Spleen (tissue), 11 donors: ENCODE results near the gene FAM3C. TPM values are rescaled to one million over a fixed set of nuclear protein-coding genes. Genes with fewer than 3 reads are reported as not detected.

Experiments
- DNase-seq: peaks from one replicate; pipeline ENCODE4 v3.0.0-alpha.2; 2020
- H3K27ac ChIP-seq, 8 donors: fragments of 200-600 bp; sonication (generic) in 7 of 8; 1 replicate in 4 of 8; 2 replicates in 4 of 8; pipeline versions ENCODE4 v1.5.0 to v1.8.0; 2016 to 2021; ENCODE audit warnings: inconsistent platforms in 4 of 8, mild to moderate bottlenecking in 4 of 8, moderate library complexity in 1 of 8
- H3K27me3 ChIP-seq, 7 donors: fragments of 200-600 bp; sonication (generic) in 6 of 7; replicated peaks in 1 of 7; 1 replicate in 4 of 7; 2 replicates in 3 of 7; pipeline versions ENCODE4 v1.5.0 to v1.8.0; 2016 to 2021; ENCODE audit warnings: inconsistent platforms in 3 of 7, mild to moderate bottlenecking in 1 of 7
- H3K36me3 ChIP-seq, 6 donors: fragments of 200-600 bp; sonication (generic) in 5 of 6; 1 replicate in 4 of 6; 2 replicates in 2 of 6; pipeline versions ENCODE4 v1.5.0 to v1.8.0; 2016 to 2021; ENCODE audit warnings: inconsistent platforms in 2 of 6
- H3K4me1 ChIP-seq, 6 donors: fragments of 200-600 bp; sonication (generic) in 5 of 6; 1 replicate in 3 of 6; 2 replicates in 3 of 6; pipeline versions ENCODE4 v1.5.0 to v1.8.0; 2016 to 2021; ENCODE audit warnings: inconsistent platforms in 3 of 6
- H3K4me3 ChIP-seq, 8 donors: fragments of 200-600 bp; sonication (generic) in 7 of 8; 1 replicate in 4 of 8; 2 replicates in 4 of 8; pipeline versions ENCODE4 v1.5.0 to v1.8.0; 2016 to 2021; ENCODE audit warnings: inconsistent platforms in 4 of 8, mild to moderate bottlenecking in 4 of 8, moderate library complexity in 2 of 8
- H3K9me3 ChIP-seq, 8 donors: fragments of 200-600 bp; sonication (generic) in 7 of 8; 1 replicate in 4 of 8; 2 replicates in 4 of 8; pipeline versions ENCODE4 v1.5.0 to v1.8.0; 2016 to 2021; ENCODE audit warnings: inconsistent platforms in 4 of 8
- POLR2A ChIP-seq, 3 donors: fragments of 450-650 bp; IDR thresholded peaks; one replicate each; pipeline ENCODE4 v1.5.1; 2017; ENCODE audit warnings: antibody characterized with exemption in 3 of 3, mild to moderate bottlenecking in 1 of 3
- POLR2AphosphoS5 ChIP-seq, 3 donors: sonication (generic); formaldehyde crosslinking; IDR thresholded peaks; one replicate each; pipeline ENCODE4 v1.5.1; 2017; ENCODE audit warnings: antibody characterized with exemption in 3 of 3
- WGBS, 5 donors: extraction: QIAGEN DNeasy Blood & Tissue Kit in 3 of 5; methylation state at CpG; one replicate each; pipeline versions ENCODE4 v1.1.5 to v1.1.7; 2013 to 2018; 5-methylcytosine and 5-hydroxymethylcytosine counted together
- intact Hi-C: fragments of 100-400 bp; cut with DNase I; formaldehyde crosslinking; loops from one replicate; pipeline ENCODE4 v1.15.0; 2023; ENCODE audit warnings: low total_unique reads
- polyA plus RNA-seq, 3 donors: library from polyadenylated mRNA; stranded (reverse); fragments of 200-250 nt; gene quantifications; one replicate each; pipeline ENCODE4 v1.2.1, GENCODE V29; 2013
- total RNA-seq, 7 donors: library from RNA; depleted of rRNA in 3 of 7; stranded (reverse); fragments of >200 nt in 3 of 7; fragmentation: NEBNext Ultra II Directional in 4 of 7; extraction: Animal tissue kit (Norgen Biotek cat#: 25700) in 4 of 7; gene quantifications; one replicate each; pipeline versions ENCODE4 v1.1.0 to v1.2.1, GENCODE V29; 2016 to 2021
- TF ChIP-seq, protein P1 (sequence below), 11 experiments: fragments of 200-600 bp in 7 of 11; fragments of 450-650 bp in 4 of 11; sonication (generic) in 4 of 11; IDR thresholded peaks in 8 of 11; conservative IDR thresholded peaks in 3 of 11; 1 replicate in 7 of 11; 2 replicates in 4 of 11; pipeline versions ENCODE4 v1.4.0 to v1.8.0; 2016 to 2021; ENCODE audit warnings: antibody characterized with exemption in 11 of 11, inconsistent platforms in 4 of 11, mild to moderate bottlenecking in 1 of 11
- donor health status: healthy with polysubstance abuse.
- donor health status: DM: no; HTN: no; CAD: no; lungs with moderate emphysema.
- donor health status: DM: no; HTN: no; CAD: no.
- donor health status: Bipolar disorder and iron deficiency.
- donor health status: healthy.
- donor health status: DM: no; HTN: no; CAD: no.
- donor health status: DM: yes; HTN: yes; CAD: no.

FAM3C gene
- total and polyA plus RNA-seq, 10 donors: 35.4 to 69.2 (median 54.1) TPM

DNA sequence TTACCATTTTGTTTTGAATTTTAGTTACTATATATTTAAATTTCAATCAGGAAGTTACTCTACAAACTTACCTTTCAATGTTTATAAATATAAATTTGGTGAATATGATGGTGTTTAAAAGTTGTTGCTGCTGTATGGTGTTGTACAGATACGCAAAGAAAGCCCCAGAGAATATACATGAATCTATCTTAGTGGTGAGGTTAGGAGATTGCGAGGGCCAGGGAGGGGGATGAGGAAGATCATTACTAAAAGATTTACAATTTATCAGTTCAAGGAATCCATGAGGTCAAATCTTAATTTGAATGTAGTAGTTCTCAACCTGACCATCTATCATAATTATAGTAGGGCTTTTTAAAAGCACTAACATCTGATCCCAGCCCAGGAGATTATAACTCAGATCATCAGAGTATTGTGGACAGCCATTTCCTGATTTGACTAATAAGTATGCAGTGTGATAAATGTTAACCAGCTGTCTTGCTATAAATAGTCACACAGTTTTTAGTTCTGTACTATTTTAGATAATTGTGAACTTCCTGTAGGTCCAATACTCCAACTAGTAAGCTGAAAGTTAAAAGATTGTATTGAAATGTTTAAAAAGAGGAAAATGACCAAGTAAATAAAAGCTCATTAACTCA is 23.6 kb downstream of the FAM3C start:
- H3K27ac ChIP-seq: peak overlapping the region in 7 of 8 donors; percentile 52 to 81 (median 76)
- H3K4me1 ChIP-seq: peaks cover 5 to 96% (median 54%) of the 10 kb centered on the region in 6 donors
- intact Hi-C loops: no loop called here
- DNase-seq: no peak
- TF ChIP-seq POLR2AphosphoS5 (IDR thresholded peaks at IDR 0.05): no peak
- TF ChIP-seq, protein P1, sequence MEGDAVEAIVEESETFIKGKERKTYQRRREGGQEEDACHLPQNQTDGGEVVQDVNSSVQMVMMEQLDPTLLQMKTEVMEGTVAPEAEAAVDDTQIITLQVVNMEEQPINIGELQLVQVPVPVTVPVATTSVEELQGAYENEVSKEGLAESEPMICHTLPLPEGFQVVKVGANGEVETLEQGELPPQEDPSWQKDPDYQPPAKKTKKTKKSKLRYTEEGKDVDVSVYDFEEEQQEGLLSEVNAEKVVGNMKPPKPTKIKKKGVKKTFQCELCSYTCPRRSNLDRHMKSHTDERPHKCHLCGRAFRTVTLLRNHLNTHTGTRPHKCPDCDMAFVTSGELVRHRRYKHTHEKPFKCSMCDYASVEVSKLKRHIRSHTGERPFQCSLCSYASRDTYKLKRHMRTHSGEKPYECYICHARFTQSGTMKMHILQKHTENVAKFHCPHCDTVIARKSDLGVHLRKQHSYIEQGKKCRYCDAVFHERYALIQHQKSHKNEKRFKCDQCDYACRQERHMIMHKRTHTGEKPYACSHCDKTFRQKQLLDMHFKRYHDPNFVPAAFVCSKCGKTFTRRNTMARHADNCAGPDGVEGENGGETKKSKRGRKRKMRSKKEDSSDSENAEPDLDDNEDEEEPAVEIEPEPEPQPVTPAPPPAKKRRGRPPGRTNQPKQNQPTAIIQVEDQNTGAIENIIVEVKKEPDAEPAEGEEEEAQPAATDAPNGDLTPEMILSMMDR (IDR thresholded peaks at IDR 0.05 in 8 of 11, conservative IDR thresholded peaks at IDR 0.05 in 3 of 11): no peak
- TF ChIP-seq POLR2A (IDR thresholded peaks at IDR 0.05): no peak
- H3K36me3 ChIP-seq: peaks cover 0 to 46% (median 13%) of the 10 kb centered on the region in 6 donors
- no peaks in the 10 kb centered on the region for H3K27me3 ChIP-seq
- H3K4me3 ChIP-seq: peak overlapping the region in 1 of 8 donors; percentile 20
- WGBS, 5 donors: 40 to 74% (median 50%) methylated on average over 2 of the region's 2 CpGs
- H3K9me3 ChIP-seq: no peaks in the 10 kb centered on the region

GRCh38 chr7:121371883-121372282 is 24.2 kb downstream of the FAM3C start:
- intact Hi-C loops: no loop called here
- TF ChIP-seq, protein P1 (IDR thresholded peaks at IDR 0.05 in 8 of 11, conservative IDR thresholded peaks at IDR 0.05 in 3 of 11): no peak
- TF ChIP-seq POLR2AphosphoS5 (IDR thresholded peaks at IDR 0.05): no peak
- TF ChIP-seq POLR2A (IDR thresholded peaks at IDR 0.05): no peak
- H3K27me3 ChIP-seq: no peaks in the 10 kb centered on the region
- H3K27ac ChIP-seq: peak overlapping the region in 7 of 8 donors; percentile 52 to 81 (median 76)
- peaks cover 5 to 96% (median 59%) of the 10 kb centered on the region in 6 donors for H3K4me1 ChIP-seq
- H3K36me3 ChIP-seq: peaks cover 0 to 43% (median 8%) of the 10 kb centered on the region in 6 donors
- no peak overlapping the region for H3K4me3 ChIP-seq
- 63 to 80% (median 65%) methylated on average over 2 of the region's 2 CpGs for WGBS, 5 donors
- no peak for DNase-seq
- H3K9me3 ChIP-seq: no peaks in the 10 kb centered on the region

GRCh38 chr7:121371367-121371766 is 24.7 kb downstream of the FAM3C start:
- Histone ChIP-seq H3K4me1 (peaks cover 5 to 99% (median 61%) of the 10 kb centered on the region in 6 donors), H3K36me3 (peaks cover 0 to 38% (median 5%) of the 10 kb centered on the region in 6 donors), H3K27ac (peak overlapping the region in 5 of 8 donors; percentile 73 to 81 (median 78)), H3K9me3 (no peaks in the 10 kb centered on the region), H3K4me3 (no peak overlapping the region), H3K27me3 (no peaks in the 10 kb centered on the region)
- intact Hi-C loops: no loop called here
- TF ChIP-seq POLR2AphosphoS5 (IDR thresholded peaks at IDR 0.05) (no peak), POLR2A (IDR thresholded peaks at IDR 0.05) (no peak)
- WGBS, 5 donors: 35 to 73% (median 65%) methylated on average over 1 of the region's 1 CpG
- DNase-seq: no peak

- H3K9me3 ChIP-seq: no peaks in the 10 kb centered on the region
- H3K27me3 ChIP-seq: no peaks in the 10 kb centered on the region
- H3K4me1 ChIP-seq: peaks cover 5 to 84% (median 55%) of the 10 kb centered on the region in 6 donors
- TF ChIP-seq POLR2A (IDR thresholded peaks at IDR 0.05) (no peak), POLR2AphosphoS5 (IDR thresholded peaks at IDR 0.05) (no peak)
- TF ChIP-seq, protein P1 (IDR thresholded peaks at IDR 0.05 in 8 of 11, conservative IDR thresholded peaks at IDR 0.05 in 3 of 11): no peak
- no peak overlapping the region for H3K4me3 ChIP-seq
- no peak for DNase-seq
- intact Hi-C loops: no loop called here
- peak overlapping the region in 7 of 8 donors; percentile 25 to 78 (median 40) for H3K27ac ChIP-seq
- WGBS, 5 donors: 52 to 68% (median 65%) methylated on average over 2 of the region's 2 CpGs
- H3K36me3 ChIP-seq: peaks cover 0 to 29% (median 3%) of the 10 kb centered on the region in 6 donors
These were observed 26.6 kb downstream of the FAM3C start for GRCh38 chr7:121369462-121369861.
